GM12878 (cell line): ENCODE measurements around the gene RETN.

Source experiments
- CTCF ChIP-seq, 3 experiments: IDR thresholded peaks in 2 of 3; conservative IDR thresholded peaks in 1 of 3; 2 replicates each; pipeline ENCODE4 v1.5.1; 2011; ENCODE audit warnings: low read depth in 3 of 3, low read length in 3 of 3, mild to moderate bottlenecking in 3 of 3, control low read depth in 2 of 3, moderate library complexity in 2 of 3, inconsistent platforms in 1 of 3, mixed read lengths in 1 of 3; ENCODE audit not compliant: control insufficient read depth in 2 of 3, insufficient read depth in 1 of 3; ENCODE audit errors: extremely low read depth in 1 of 3
- EGR1 ChIP-seq, 2 experiments: IDR thresholded peaks; 1 replicate in 1 of 2; 2 replicates in 1 of 2; pipeline ENCODE4 v1.6.1; 2011 to 2012; ENCODE audit warnings: low read depth in 2 of 2, low read length in 2 of 2, borderline replicate concordance in 1 of 2, mild to moderate bottlenecking in 1 of 2, moderate library complexity in 1 of 2
- FOS ChIP-seq: IDR thresholded peaks from 3 replicates; pipeline ENCODE4 v1.6.1; 2011; ENCODE audit warnings: borderline replicate concordance; ENCODE audit not compliant: insufficient read length; ENCODE audit errors: extremely low read depth

GRCh38 chr19:7715671-7716070 is 46.8 kb downstream of the RETN start:
- no peak for TF ChIP-seq CTCF (IDR thresholded peaks at IDR 0.05 in 2 of 3, conservative IDR thresholded peaks at IDR 0.05 in 1 of 3; ENCODE audit: control insufficient read depth in 2 of 3, extremely low read depth in 1 of 3, insufficient read depth in 1 of 3, low read depth in 3 of 3, low read length in 3 of 3)
- no peak for TF ChIP-seq EGR1 (IDR thresholded peaks at IDR 0.05; ENCODE audit: borderline replicate concordance in 1 of 2, low read depth in 2 of 2, low read length in 2 of 2)
- no peak for TF ChIP-seq FOS
